ENCODE data around the gene FGD3. TPM values are rescaled to one million over a fixed set of nuclear protein-coding genes. Genes with fewer than 3 reads are reported as not detected.

FGD3 gene
- total and polyA plus RNA-seq, 2 of the 8 experiments (the other 6 are each of a cell fraction or from before 2014, with no cell fraction given): 1.4 to 1.9 TPM

- no peak for TF ChIP-seq ZNF274 (IDR thresholded peaks at IDR 0.05; ENCODE audit: borderline replicate concordance, extremely low read depth, low read length)
- no peak for TF ChIP-seq EP300 (IDR thresholded peaks at IDR 0.05; ENCODE audit: borderline replicate concordance in 1 of 2, low read depth in 2 of 2, low read length in 2 of 2)
- no peak for TF ChIP-seq EZH2 (IDR thresholded peaks at IDR 0.05; ENCODE audit: low read depth, low read length, severe bottlenecking)
- TF ChIP-seq SP4 (IDR thresholded peaks at IDR 0.05; ENCODE audit: low read length): peak; percentile 82; the same call in 1 of the 2 replicates
- no peak for TF ChIP-seq SRF (IDR thresholded peaks at IDR 0.05; ENCODE audit: low read depth, low read length)
- peak; percentile 40 for TF ChIP-seq ASH2L (IDR thresholded peaks at IDR 0.05; ENCODE audit: low read length)
- TF ChIP-seq SIN3A (conservative IDR thresholded peaks at IDR 0.05 in 1 of 2, IDR thresholded peaks at IDR 0.05 in 1 of 2; ENCODE audit: low read depth in 1 of 2, low read length in 2 of 2): no peak
- no peak for TF ChIP-seq CHD1 (IDR thresholded peaks at IDR 0.05; ENCODE audit: low read depth, low read length)
Observed at GRCh38 chr9:93058355-93059010, 111.2 kb downstream of the FGD3 start, which contains the start of gene SUSD3 (continued).

Measured in H1 (cell line).